SH-SY5Y (cell line): ENCODE results near the gene MACC1.

Source experiments
- GATA2 ChIP-seq: IDR thresholded peaks from 2 replicates; pipeline ENCODE4 v1.6.1; 2011; ENCODE audit warnings: mild to moderate bottlenecking, low read depth, low read length
- GATA3 ChIP-seq: IDR thresholded peaks from 2 replicates; pipeline ENCODE4 v1.6.1; 2011; ENCODE audit warnings: low read depth, mild to moderate bottlenecking, low read length, moderate library complexity

GRCh38 chr7:20226860-20227259, 9.7 kb upstream of the MACC1 start:
- TF ChIP-seq GATA2 (no peak), GATA3 (no peak)
